ENCODE results near the gene PACRG. TPM values are rescaled to one million over a fixed set of nuclear protein-coding genes. Genes with fewer than 3 reads are reported as not detected.

PACRG gene
- total RNA-seq, 4 donors from 2014 or later = 0.29 to 1.6 (median 0.61) TPM

DNA sequence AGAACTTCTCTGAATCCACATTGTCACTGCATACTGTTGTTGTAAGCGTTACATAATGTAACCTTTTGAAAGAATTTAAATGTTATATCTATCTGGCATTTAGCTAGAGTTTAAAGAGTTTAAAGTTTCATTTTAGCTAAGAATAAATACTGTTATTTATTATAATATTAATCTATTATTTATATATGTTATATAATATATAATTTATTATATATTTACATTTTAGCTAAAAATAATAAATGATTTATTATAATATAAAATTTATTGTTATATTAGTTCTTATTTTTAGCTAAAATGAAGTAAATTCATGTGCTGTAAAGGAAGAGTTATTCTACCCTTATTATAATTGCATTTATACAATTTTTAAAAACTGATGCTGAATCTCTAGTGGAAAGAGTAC is 431.3 kb downstream of the PACRG start:
- no peak for DNase-seq
- Histone ChIP-seq H3K4me1 (no peaks in the 10 kb centered on the region), H3K4me3 (no peak overlapping the region), H3K27ac (no peak overlapping the region), H3K9me3 (no peaks in the 10 kb centered on the region), H3K36me3 (no peaks in the 10 kb centered on the region), H3K27me3 (no peaks in the 10 kb centered on the region)
- in situ Hi-C loops (cut with MboI; ENCODE audit: low sequenced_read_pairs in 4 of 4) (loop anchor here in 2 of 4 donors (25.0 kb wide), 2 partner anchors 1753 to 1778 kb away; no protein-coding TSS in a partner anchor), intact Hi-C loops (cut with DNase I; ENCODE audit: low total_unique reads) (no loop called here)
- TF ChIP-seq, protein P1, sequence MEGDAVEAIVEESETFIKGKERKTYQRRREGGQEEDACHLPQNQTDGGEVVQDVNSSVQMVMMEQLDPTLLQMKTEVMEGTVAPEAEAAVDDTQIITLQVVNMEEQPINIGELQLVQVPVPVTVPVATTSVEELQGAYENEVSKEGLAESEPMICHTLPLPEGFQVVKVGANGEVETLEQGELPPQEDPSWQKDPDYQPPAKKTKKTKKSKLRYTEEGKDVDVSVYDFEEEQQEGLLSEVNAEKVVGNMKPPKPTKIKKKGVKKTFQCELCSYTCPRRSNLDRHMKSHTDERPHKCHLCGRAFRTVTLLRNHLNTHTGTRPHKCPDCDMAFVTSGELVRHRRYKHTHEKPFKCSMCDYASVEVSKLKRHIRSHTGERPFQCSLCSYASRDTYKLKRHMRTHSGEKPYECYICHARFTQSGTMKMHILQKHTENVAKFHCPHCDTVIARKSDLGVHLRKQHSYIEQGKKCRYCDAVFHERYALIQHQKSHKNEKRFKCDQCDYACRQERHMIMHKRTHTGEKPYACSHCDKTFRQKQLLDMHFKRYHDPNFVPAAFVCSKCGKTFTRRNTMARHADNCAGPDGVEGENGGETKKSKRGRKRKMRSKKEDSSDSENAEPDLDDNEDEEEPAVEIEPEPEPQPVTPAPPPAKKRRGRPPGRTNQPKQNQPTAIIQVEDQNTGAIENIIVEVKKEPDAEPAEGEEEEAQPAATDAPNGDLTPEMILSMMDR (IDR thresholded peaks at IDR 0.05 in 4 of 5, conservative IDR thresholded peaks at IDR 0.05 in 1 of 5) = no peak
- no peak for TF ChIP-seq POLR2A (IDR thresholded peaks at IDR 0.05)
- no peak for ATAC-seq

DNA sequence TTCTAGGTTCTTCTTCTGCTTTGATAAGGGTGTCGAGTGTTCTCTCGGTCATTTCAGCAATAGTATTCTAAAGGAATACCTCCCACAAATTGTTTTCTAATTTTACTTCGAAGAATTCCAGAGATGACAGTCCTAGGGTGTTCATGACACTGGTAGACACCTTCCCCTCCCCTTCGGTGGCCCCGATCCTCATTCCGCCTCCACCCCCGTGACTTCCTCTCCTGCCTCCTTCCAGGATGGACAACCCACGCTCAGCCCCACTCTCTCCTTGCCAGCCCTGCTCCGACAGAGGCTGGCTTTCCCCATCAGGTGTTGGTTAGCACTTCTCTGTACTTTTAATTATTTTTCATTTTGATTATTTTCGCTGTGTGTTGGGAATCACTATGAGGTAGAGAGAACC is 431.9 kb downstream of the PACRG start:
- Histone ChIP-seq H3K9me3 (no peaks in the 10 kb centered on the region), H3K27ac (no peak overlapping the region), H3K27me3 (no peaks in the 10 kb centered on the region), H3K4me1 (no peaks in the 10 kb centered on the region), H3K36me3 (no peaks in the 10 kb centered on the region), H3K4me3 (no peak overlapping the region)
- ATAC-seq (no peak), DNase-seq (no peak)
- in situ Hi-C loops (cut with MboI; ENCODE audit: low sequenced_read_pairs in 4 of 4) = loop anchor here in 2 of 4 donors (25.0 kb wide), 2 partner anchors 1753 to 1778 kb away; no protein-coding TSS in a partner anchor
- intact Hi-C loops (cut with DNase I; ENCODE audit: low total_unique reads) = no loop called here
- TF ChIP-seq, protein P1 (IDR thresholded peaks at IDR 0.05 in 4 of 5, conservative IDR thresholded peaks at IDR 0.05 in 1 of 5) = no peak
- TF ChIP-seq POLR2A (IDR thresholded peaks at IDR 0.05) = no peak

DNA sequence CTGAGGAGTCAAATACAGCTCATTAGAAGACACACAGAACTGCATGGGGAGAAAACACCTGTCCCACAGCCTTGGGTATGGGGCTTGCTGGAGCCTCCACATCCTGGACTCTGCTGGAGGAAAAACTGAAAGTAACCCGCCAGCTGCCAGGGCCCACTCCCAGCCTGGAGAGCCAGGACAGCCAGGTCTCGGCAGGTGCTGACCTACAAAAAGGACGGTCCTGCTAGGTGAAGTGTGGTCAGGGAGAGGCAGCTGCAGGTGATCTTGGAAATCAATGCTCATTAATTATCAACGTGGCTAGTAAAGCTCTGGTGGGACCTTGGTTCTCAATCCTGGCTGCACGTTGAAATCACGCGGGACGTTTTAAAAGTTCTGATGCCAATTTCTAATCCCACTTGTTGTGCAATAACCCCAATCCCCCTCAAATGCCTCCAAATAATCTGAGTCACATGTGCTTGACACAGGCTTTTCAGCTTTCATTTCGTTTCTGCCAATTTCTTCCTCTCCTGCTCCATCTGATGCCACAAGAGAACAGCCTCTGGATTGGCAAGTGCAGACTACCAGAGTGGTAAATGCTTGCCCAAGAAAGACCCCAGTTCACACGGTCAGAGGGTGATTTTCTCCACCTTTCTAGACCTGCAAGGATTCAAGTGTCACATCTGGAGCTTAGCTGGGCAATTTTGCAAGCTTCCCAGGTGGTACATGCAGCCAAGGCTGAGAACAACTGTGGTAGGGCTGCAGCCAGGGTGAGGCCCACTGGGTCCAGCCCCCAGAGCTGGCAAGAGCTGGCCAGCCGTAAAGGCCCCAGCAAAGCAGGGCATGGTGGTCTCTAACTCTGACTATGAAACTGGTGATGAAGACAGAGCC is 434.5 kb downstream of the PACRG start:
- TF ChIP-seq, protein P1 (IDR thresholded peaks at IDR 0.05 in 4 of 5, conservative IDR thresholded peaks at IDR 0.05 in 1 of 5) = no peak
- no peak for TF ChIP-seq POLR2A (IDR thresholded peaks at IDR 0.05)
- in situ Hi-C loops (cut with MboI; ENCODE audit: low sequenced_read_pairs in 4 of 4) = loop anchor here in 2 of 4 donors (25.0 kb wide), 2 partner anchors 1750 to 1775 kb away; no protein-coding TSS in a partner anchor
- Histone ChIP-seq H3K4me1 (no peaks in the 10 kb centered on the region), H3K9me3 (no peaks in the 10 kb centered on the region), H3K27me3 (no peaks in the 10 kb centered on the region), H3K4me3 (no peak overlapping the region), H3K27ac (no peak overlapping the region), H3K36me3 (no peaks in the 10 kb centered on the region)
- intact Hi-C loops (cut with DNase I; ENCODE audit: low total_unique reads) = no loop called here
- DNase-seq (no peak), ATAC-seq (no peak)

DNA sequence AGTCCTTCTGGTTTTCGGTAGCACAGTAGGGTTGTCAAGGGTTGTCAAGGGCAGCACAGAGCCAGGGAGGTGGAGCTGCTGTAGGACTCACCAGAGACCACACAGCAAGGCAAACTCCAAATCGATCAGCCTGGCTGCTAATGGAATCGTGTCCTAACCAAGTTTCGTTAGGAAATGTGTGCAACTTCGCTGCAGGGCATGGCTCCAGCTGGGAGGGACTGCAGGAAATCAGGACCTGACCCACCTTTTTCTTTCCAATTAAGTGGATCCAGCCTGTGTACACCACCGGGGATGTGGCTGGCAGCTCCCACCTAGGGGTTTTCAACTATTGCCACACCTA is 435.1 kb downstream of the PACRG start:
- ATAC-seq (no peak), DNase-seq (no peak)
- no peaks in the 10 kb centered on the region for H3K9me3 ChIP-seq
- no peaks in the 10 kb centered on the region for H3K27me3 ChIP-seq
- intact Hi-C loops (cut with DNase I; ENCODE audit: low total_unique reads) = no loop called here
- in situ Hi-C loops (cut with MboI; ENCODE audit: low sequenced_read_pairs in 4 of 4) = loop anchor here in 2 of 4 donors (25.0 kb wide), 2 partner anchors 1749 to 1774 kb away; no protein-coding TSS in a partner anchor
- TF ChIP-seq POLR2A (IDR thresholded peaks at IDR 0.05) = no peak
- TF ChIP-seq, protein P1 (IDR thresholded peaks at IDR 0.05 in 4 of 5, conservative IDR thresholded peaks at IDR 0.05 in 1 of 5) = no peak
- H3K4me1 ChIP-seq = no peaks in the 10 kb centered on the region
- H3K27ac ChIP-seq = no peak overlapping the region
- H3K36me3 ChIP-seq = no peaks in the 10 kb centered on the region
- H3K4me3 ChIP-seq = no peak overlapping the region

Data from gastrocnemius medialis (tissue), 4 donors.